HCT116 (cell line): Measurements from ENCODE around the gene HYI. TPM values are rescaled to one million over a fixed set of nuclear protein-coding genes. Genes with fewer than 3 reads are reported as not detected.

ENCODE experiments used
- ATAC-seq: fragments of 200-7000 bp; cut with Tn5 transposase; 2 replicates; pipeline ENCODE4 v1.9.1; 2020; ENCODE audit warnings: mild to moderate bottlenecking, moderate library complexity
- BruUV-seq: library from RNA; stranded (reverse); fragments of 400-500 nt; replicated peaks from 2 replicates; lab custom pipeline; 2021; lab: Mats Ljungman, UMichigan
- CTCF ChIA-PET: fragments of 300-600 bp; sonication (Branson Sonifier 250); formaldehyde crosslinking; loops from one replicate; lab custom pipeline; 2021; ENCODE audit warnings: antibody characterized with exemption; lab: Charles Lee
- POLR2A ChIA-PET: fragments of 300-600, 350-600 bp; sonication (Branson Sonifier 250); formaldehyde crosslinking; loops from one replicate; lab custom pipeline; 2021; ENCODE audit warnings: antibody characterized with exemption; lab: Charles Lee
- RAD21 ChIA-PET, 2 experiments: fragments of 300-600 bp; sonication (Branson Sonifier 250); formaldehyde crosslinking; loops; one replicate each; lab custom pipeline; 2023; ENCODE audit warnings: low total read pairs in 2 of 2; ENCODE audit not compliant: uncharacterized antibody in 2 of 2, unreplicated experiment in 2 of 2, low non-redundant PET in 1 of 2; lab: Charles Lee
- DNase-seq: peaks from one replicate; pipeline ENCODE4 v3.0.0-alpha.2; 2010; ENCODE audit warnings: low read depth, low spot score
- H2AFZ ChIP-seq: fragments of 200-600 bp; shearing (Covaris generic), sonication (generic); 2 replicates; pipeline ENCODE4 v1.6.1; 2017; ENCODE audit warnings: low read depth, mixed run types, mixed read lengths, antibody characterized with exemption, low read length; ENCODE audit not compliant: poor library complexity, severe bottlenecking
- H3K27ac ChIP-seq: 2 replicates; pipeline ENCODE4 v1.5.1; 2012; ENCODE audit warnings: low read depth, low read length
- H3K27me3 ChIP-seq: fragments of 200-600 bp; sonication (generic); 2 replicates; pipeline ENCODE4 v1.6.1; 2016; ENCODE audit warnings: mixed run types, low read length, mixed read lengths; ENCODE audit not compliant: insufficient read depth
- H3K36me3 ChIP-seq, 2 experiments: fragments of 200-500 bp in 1 of 2; fragments of 200-600 bp in 1 of 2; sonication (Bioruptor generic) in 1 of 2; sonication (generic) in 1 of 2; 2 replicates each; pipeline versions ENCODE4 v1.5.1 to v1.6.1; 2014 to 2016; ENCODE audit warnings: low read length in 2 of 2, inconsistent platforms in 1 of 2, mixed read lengths in 1 of 2, mixed run types in 1 of 2; ENCODE audit not compliant: insufficient read depth in 2 of 2, control insufficient read depth in 1 of 2
- H3K4me1 ChIP-seq, 2 experiments: fragments of 200-600 bp in 1 of 2; sonication (generic) in 1 of 2; 2 replicates each; pipeline versions ENCODE4 v1.5.1 to v1.6.1; 2012 to 2017; ENCODE audit warnings: low read length in 2 of 2, inconsistent platforms in 1 of 2, mild to moderate bottlenecking in 1 of 2, mixed read lengths in 1 of 2, mixed run types in 1 of 2, moderate library complexity in 1 of 2; ENCODE audit not compliant: insufficient read depth in 2 of 2, control insufficient read depth in 1 of 2
- H3K4me2 ChIP-seq: fragments of 200-600 bp; sonication (generic); 2 replicates; pipeline ENCODE4 v1.6.1; 2017; ENCODE audit warnings: mixed run types, low read length, mixed read lengths
- H3K4me3 ChIP-seq, 2 experiments: fragments of 200-600 bp in 1 of 2; sonication (generic) in 1 of 2; replicated peaks in 1 of 2; 2 replicates each; pipeline ENCODE4 v1.5.1; 2011 to 2016; ENCODE audit warnings: low read length in 2 of 2, control low read depth in 1 of 2, low read depth in 1 of 2, mild to moderate bottlenecking in 1 of 2, mixed read lengths in 1 of 2, mixed run types in 1 of 2
- H3K79me2 ChIP-seq: fragments of 200-600 bp; sonication (generic); 2 replicates; pipeline ENCODE4 v1.6.1; 2017; ENCODE audit warnings: mild to moderate bottlenecking, mixed run types, low read length, moderate library complexity, mixed read lengths; ENCODE audit not compliant: insufficient read depth
- H3K9ac ChIP-seq: fragments of 200-600 bp; sonication (generic); 2 replicates; pipeline ENCODE4 v1.6.1; 2016; ENCODE audit warnings: low read length, mixed read lengths
- H3K9me2 ChIP-seq: fragments of 200-600 bp; sonication (generic), shearing (Covaris generic); 2 replicates; pipeline ENCODE4 v1.6.1; 2017; ENCODE audit warnings: mixed run types, mild to moderate bottlenecking, moderate library complexity; ENCODE audit not compliant: insufficient read depth
- H3K9me3 ChIP-seq, 2 experiments: fragments of 200-500 bp in 1 of 2; fragments of 200-600 bp in 1 of 2; sonication (Bioruptor generic) in 1 of 2; sonication (generic) in 1 of 2; 2 replicates each; pipeline ENCODE4 v1.6.1; 2014 to 2017; ENCODE audit warnings: low read length in 2 of 2, mixed read lengths in 2 of 2, inconsistent platforms in 1 of 2, low read depth in 1 of 2, mild to moderate bottlenecking in 1 of 2, mixed run types in 1 of 2, moderate library complexity in 1 of 2; ENCODE audit not compliant: control insufficient read depth in 1 of 2, insufficient read depth in 1 of 2
- H4K20me1 ChIP-seq: fragments of 200-600 bp; sonication (generic), shearing (Covaris generic); 2 replicates; pipeline ENCODE4 v1.6.1; 2017; ENCODE audit warnings: mixed run types, mild to moderate bottlenecking, moderate library complexity; ENCODE audit not compliant: insufficient read depth
- EGR1 ChIP-seq: IDR thresholded peaks from 2 replicates; pipeline ENCODE4 v1.6.1; 2012; ENCODE audit warnings: low read depth
- FOSL1 ChIP-seq: IDR thresholded peaks from 2 replicates; pipeline ENCODE4 v1.6.1; 2012; ENCODE audit warnings: low read depth
- JUND ChIP-seq: IDR thresholded peaks from 2 replicates; pipeline ENCODE4 v1.6.1; 2012
- POLR2A ChIP-seq: IDR thresholded peaks from 2 replicates; pipeline ENCODE4 v1.7.0; 2011; ENCODE audit warnings: borderline replicate concordance; ENCODE audit not compliant: insufficient read depth, insufficient read length; ENCODE audit errors: extremely low read depth
- RAD21 ChIP-seq: IDR thresholded peaks from 2 replicates; pipeline ENCODE4 v1.6.1; 2012; ENCODE audit warnings: low read depth, mild to moderate bottlenecking
- REST ChIP-seq: IDR thresholded peaks from 2 replicates; pipeline ENCODE4 v1.6.1; 2012; ENCODE audit warnings: low read depth
- SIN3A ChIP-seq: IDR thresholded peaks from 2 replicates; pipeline ENCODE4 v1.6.1; 2012; ENCODE audit warnings: low read depth
- SRF ChIP-seq: IDR thresholded peaks from 2 replicates; pipeline ENCODE4 v1.6.1; 2012; ENCODE audit warnings: low read depth
- TCF7L2 ChIP-seq: IDR thresholded peaks from 2 replicates; pipeline ENCODE4 v1.7.0; 2011; ENCODE audit warnings: borderline replicate concordance, inconsistent platforms; ENCODE audit not compliant: insufficient read depth, insufficient read length; ENCODE audit errors: extremely low read depth
- ZFX ChIP-seq: fragments of 450-650 bp; IDR thresholded peaks from 2 replicates; pipeline ENCODE4 v1.6.1; 2017
- ZNF274 ChIP-seq: fragments of 200-500 bp; sonication (Bioruptor generic); IDR thresholded peaks from 2 replicates; pipeline ENCODE4 v1.6.1; 2014; ENCODE audit warnings: mild to moderate bottlenecking, low read depth, low read length, inconsistent platforms
- intact Hi-C: fragments of 100-400 bp; cut with micrococcal nuclease; formaldehyde crosslinking; loops from 2 replicates; pipeline ENCODE4 v1.10.0; 2022
- total RNA-seq: library from RNA; stranded (reverse); gene quantifications from one replicate; pipeline ENCODE4 v1.2.1, GENCODE V29; 2021; ENCODE audit not compliant: unreplicated experiment

Gene HYI
- total RNA-seq, 1 experiment from 2014 or later: 13.9 TPM

GRCh38 chr1:43481491-43481890 is 27.8 kb upstream of the HYI start:
- H3K27me3 ChIP-seq: no peaks in the 10 kb centered on the region
- RAD21 ChIA-PET: interaction anchor here in 1 of 2 experiments (0.7 kb wide), 1 partner anchor 32 kb away, joined by 3 read pairs; no protein-coding TSS in a partner anchor
- no peak overlapping the region for H2AFZ ChIP-seq
- H3K9me3 ChIP-seq: no peaks in the 10 kb centered on the region
- POLR2A ChIA-PET: interaction anchor here (0.7 kb wide), 1 partner anchor 8 kb away, joined by 3 read pairs; no protein-coding TSS in a partner anchor
- CTCF ChIA-PET: interaction anchor here (0.9 kb wide), 1 partner anchor 566 kb away, joined by 3 read pairs; no protein-coding TSS in a partner anchor
- no peaks in the 10 kb centered on the region for H3K9me2 ChIP-seq
- H3K79me2 ChIP-seq: no peaks in the 10 kb centered on the region
- DNase-seq: no peak
- no peaks in the 10 kb centered on the region for H3K36me3 ChIP-seq
- no peak overlapping the region for H3K4me3 ChIP-seq
- H3K4me2 ChIP-seq: no peak overlapping the region
- no peak for ATAC-seq
- intact Hi-C loops: no loop called here
- no peak overlapping the region for H3K27ac ChIP-seq
- no peak overlapping the region for H3K9ac ChIP-seq
- no peaks in the 10 kb centered on the region for H4K20me1 ChIP-seq
- BruUV-seq: no TSS peak
- H3K4me1 ChIP-seq: peaks cover 1 to 19% of the 10 kb centered on the region in 2 experiments
- TF ChIP-seq TCF7L2 (no peak), FOSL1 (no peak), EGR1 (no peak), SRF (no peak), REST (no peak)

DNA sequence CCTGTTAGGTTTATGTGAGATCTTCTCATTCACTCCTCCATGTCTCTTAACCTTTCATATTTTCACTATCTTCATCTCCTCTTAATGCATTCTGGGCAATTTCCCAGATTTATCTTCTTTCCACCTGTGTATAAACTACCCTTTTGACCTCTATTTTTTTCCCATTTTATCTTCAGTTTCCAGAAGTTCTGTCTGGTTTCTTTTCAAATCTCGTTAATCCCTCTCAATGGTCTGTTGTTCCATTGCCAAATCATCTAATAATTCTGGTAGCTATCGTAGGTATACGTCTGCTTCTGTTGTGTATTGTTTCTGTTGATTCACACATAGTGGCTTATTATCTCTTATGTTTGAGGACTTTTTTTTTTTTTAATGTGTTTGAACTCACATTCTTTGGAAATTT is 25.7 kb upstream of the HYI start:
- Histone ChIP-seq H3K9me2 (no peaks in the 10 kb centered on the region), H3K27ac (no peak overlapping the region), H3K36me3 (no peaks in the 10 kb centered on the region), H3K79me2 (no peaks in the 10 kb centered on the region), H3K4me1 (peaks cover 14 to 39% of the 10 kb centered on the region in 2 experiments), H3K27me3 (no peaks in the 10 kb centered on the region), H3K9me3 (no peaks in the 10 kb centered on the region), H3K4me3 (no peak overlapping the region), H4K20me1 (no peaks in the 10 kb centered on the region), H3K4me2 (no peak overlapping the region), H3K9ac (no peak overlapping the region), H2AFZ (peak overlapping the region; percentile 13)
- RAD21 ChIA-PET: no interaction called here
- no TSS peak for BruUV-seq
- CTCF ChIA-PET: no interaction called here
- intact Hi-C loops: no loop called here
- POLR2A ChIA-PET: interaction anchor here (0.7 kb wide), 1 partner anchor 17 kb away, joined by 3 read pairs; no protein-coding TSS in a partner anchor
- no peak for ATAC-seq
- no peak for DNase-seq
- TF ChIP-seq ZFX (no peak), POLR2A (no peak), RAD21 (no peak), EGR1 (no peak), REST (no peak), TCF7L2 (no peak), JUND (no peak), SIN3A (no peak), ZNF274 (no peak)
